ENCODE measurements around the gene CFAP46. TPM values are rescaled to one million over a fixed set of nuclear protein-coding genes. Genes with fewer than 3 reads are reported as not detected.

CFAP46 gene
- total and polyA plus RNA-seq, 2 of the 4 experiments (the other 2 are of a cell fraction) = 1.3 to 1.8 TPM

DNA sequence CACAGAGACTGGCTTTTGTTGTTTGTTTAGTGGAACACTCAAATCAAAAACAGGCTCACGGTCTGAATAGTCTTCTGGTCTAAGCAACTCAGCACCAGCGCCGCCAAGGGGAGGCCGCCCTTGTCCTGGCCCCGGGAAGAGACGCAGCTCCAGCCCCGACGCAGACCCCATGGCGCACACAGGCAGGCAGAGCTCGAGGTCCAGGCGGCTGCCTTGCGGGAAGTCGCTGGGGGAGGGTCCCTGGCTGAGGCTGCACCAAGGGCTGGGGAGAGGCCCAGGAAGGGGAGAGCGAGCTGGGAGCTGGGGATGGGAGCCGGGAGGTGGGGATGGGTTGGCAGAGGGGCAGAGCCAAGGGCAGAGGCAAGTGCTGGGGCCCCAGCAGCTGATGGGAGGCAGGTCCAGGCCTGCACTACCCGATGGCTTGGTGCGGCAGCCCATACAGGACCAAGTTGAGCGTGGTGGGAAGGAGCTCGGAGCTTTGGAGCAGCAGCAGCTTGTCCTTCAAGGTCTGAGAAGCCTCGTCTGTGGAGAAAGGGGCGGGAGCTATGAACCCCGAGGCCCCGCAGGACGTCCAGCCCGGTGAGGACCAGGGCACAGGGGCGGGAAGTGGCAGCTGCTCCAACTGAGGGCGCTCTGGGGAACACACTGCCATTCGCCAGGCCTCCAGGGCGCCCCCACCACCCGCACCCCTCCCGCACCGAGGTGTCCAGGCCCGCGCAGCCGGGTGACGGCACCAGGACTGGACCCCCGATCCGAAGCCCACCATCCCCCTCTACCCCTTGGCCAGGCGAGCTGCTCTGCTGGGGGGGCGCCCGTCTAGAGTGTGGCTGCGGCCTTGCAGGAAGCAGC is 133.8 kb downstream of the CFAP46 start:
- Histone ChIP-seq H4K5ac (ENCODE audit: low read depth, low read length) (no peak overlapping the region), H3K27me3 (ENCODE audit: control insufficient read depth, insufficient read depth, low read length) (peaks cover 29% of the 10 kb centered on the region; the same call in 1 of the 2 replicates), H3K14ac (replicated peaks; ENCODE audit: low read depth, low read length) (no peak overlapping the region), H3K56ac (ENCODE audit: extremely low read depth, insufficient read depth, low read length) (no peak overlapping the region), H3K4me3 (ENCODE audit: insufficient read depth, low read depth, low read length) (no peak overlapping the region), H3K79me1 (ENCODE audit: low read depth in 1 of 2, low read length in 2 of 2) (no peaks in the 10 kb centered on the region), H3K9me3 (ENCODE audit: control insufficient read depth, insufficient read depth, low read length) (no peaks in the 10 kb centered on the region), H2BK120ac (ENCODE audit: low read depth, low read length) (no peak overlapping the region), H3K4me1 (ENCODE audit: control insufficient read depth, insufficient read depth, low read length) (no peaks in the 10 kb centered on the region), H2AK5ac (ENCODE audit: low read depth, low read length) (no peak overlapping the region), H4K8ac (ENCODE audit: low read depth in 2 of 2, low read length in 2 of 2) (no peak overlapping the region), H4K20me1 (ENCODE audit: insufficient read depth, low read length) (no peaks in the 10 kb centered on the region), H4K91ac (ENCODE audit: insufficient read depth, low read depth, low read length) (no peak overlapping the region), H2BK5ac (ENCODE audit: low read depth, low read length, poor library complexity, severe bottlenecking) (no peak overlapping the region), H3K36me3 (ENCODE audit: control insufficient read depth, insufficient read depth, low read length) (no peaks in the 10 kb centered on the region), H3K9me1 (ENCODE audit: insufficient read depth, low read length) (no peaks in the 10 kb centered on the region), H2AK9ac (replicated peaks; ENCODE audit: low read depth, low read length, poor library complexity) (no peak overlapping the region), H2BK15ac (ENCODE audit: low read depth, low read length) (no peak overlapping the region), H3K23ac (ENCODE audit: low read depth, low read length) (no peak overlapping the region), H3K27ac (ENCODE audit: insufficient read depth, low read length) (no peak overlapping the region), H3K18ac (ENCODE audit: low read depth, low read length) (no peak overlapping the region), H3K4ac (ENCODE audit: low read depth, low read length) (no peak overlapping the region), H2BK20ac (ENCODE audit: low read depth, low read length) (no peak overlapping the region), H2AFZ (replicated peaks; ENCODE audit: low read length, poor library complexity) (no peak overlapping the region), H3K9ac (ENCODE audit: low read depth, low read length) (no peak overlapping the region), H3K4me2 (ENCODE audit: low read depth, low read length) (no peak overlapping the region)
- ChIA-PET POLR2A (ENCODE audit: unreplicated experiment) (no interaction called here), CTCF (no interaction called here)
- no TSS peak for BruUV-seq (replicated peaks)
- TF ChIP-seq MAFK (IDR thresholded peaks at IDR 0.05; ENCODE audit: low read depth, low read length) = no peak
- TF ChIP-seq CEBPB (IDR thresholded peaks at IDR 0.05; ENCODE audit: low read depth, low read length) = no peak
- TF ChIP-seq SMC3 (IDR thresholded peaks at IDR 0.05; ENCODE audit: low read depth, low read length) = no peak
- TF ChIP-seq FOS (IDR thresholded peaks at IDR 0.05; ENCODE audit: low read depth, low read length) = no peak
- TF ChIP-seq MAZ (IDR thresholded peaks at IDR 0.05; ENCODE audit: borderline replicate concordance, low read depth, low read length) = no peak
- TF ChIP-seq, protein P1, sequence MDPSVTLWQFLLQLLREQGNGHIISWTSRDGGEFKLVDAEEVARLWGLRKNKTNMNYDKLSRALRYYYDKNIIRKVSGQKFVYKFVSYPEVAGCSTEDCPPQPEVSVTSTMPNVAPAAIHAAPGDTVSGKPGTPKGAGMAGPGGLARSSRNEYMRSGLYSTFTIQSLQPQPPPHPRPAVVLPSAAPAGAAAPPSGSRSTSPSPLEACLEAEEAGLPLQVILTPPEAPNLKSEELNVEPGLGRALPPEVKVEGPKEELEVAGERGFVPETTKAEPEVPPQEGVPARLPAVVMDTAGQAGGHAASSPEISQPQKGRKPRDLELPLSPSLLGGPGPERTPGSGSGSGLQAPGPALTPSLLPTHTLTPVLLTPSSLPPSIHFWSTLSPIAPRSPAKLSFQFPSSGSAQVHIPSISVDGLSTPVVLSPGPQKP (IDR thresholded peaks at IDR 0.05; ENCODE audit: borderline replicate concordance, low read depth, low read length) = no peak
- no peak for TF ChIP-seq RFX5 (IDR thresholded peaks at IDR 0.05; ENCODE audit: low read depth, low read length)
- TF ChIP-seq NFE2L2 (IDR thresholded peaks at IDR 0.05; ENCODE audit: low read depth, low read length) = no peak
- TF ChIP-seq, protein P2, sequence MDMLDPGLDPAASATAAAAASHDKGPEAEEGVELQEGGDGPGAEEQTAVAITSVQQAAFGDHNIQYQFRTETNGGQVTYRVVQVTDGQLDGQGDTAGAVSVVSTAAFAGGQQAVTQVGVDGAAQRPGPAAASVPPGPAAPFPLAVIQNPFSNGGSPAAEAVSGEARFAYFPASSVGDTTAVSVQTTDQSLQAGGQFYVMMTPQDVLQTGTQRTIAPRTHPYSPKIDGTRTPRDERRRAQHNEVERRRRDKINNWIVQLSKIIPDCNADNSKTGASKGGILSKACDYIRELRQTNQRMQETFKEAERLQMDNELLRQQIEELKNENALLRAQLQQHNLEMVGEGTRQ (IDR thresholded peaks at IDR 0.05; ENCODE audit: low read depth, low read length) = no peak
- intact Hi-C loops (cut with micrococcal nuclease) (no loop called here), dilution Hi-C loops (cut with HindIII; ENCODE audit: low sequenced_read_pairs, unreplicated experiment) (no loop called here), in situ Hi-C loops (cut with MboI; ENCODE audit: low sequenced_read_pairs) (no loop called here)
- 34% methylated on average over 18 of the region's 42 CpGs; no CpG with 5 or more reads in 1 of the 2 experiments for WGBS, 2 experiments (ENCODE audit: extremely low coverage in 2 of 2, insufficient read length in 1 of 2)
- DNase-seq (no peak), ATAC-seq (ENCODE audit: low read depth) (no peak)
